Upper lobe of left lung (tissue), 6 donors: ENCODE measurements around the gene SWAP70. TPM values are rescaled to one million over a fixed set of nuclear protein-coding genes. Genes with fewer than 3 reads are reported as not detected.
A peak's percentile ranks its signal among the peaks of the same experiment; 100 is the strongest.

ENCODE experiments used
- ATAC-seq, 2 donors: fragments of 200-7000 bp; cut with Tn5 transposase; one replicate each; pipeline ENCODE4 v1.9.1; 2022; ENCODE audit warnings: mild to moderate bottlenecking in 2 of 2, moderate library complexity in 2 of 2; ENCODE audit not compliant: low FRiP score in 2 of 2
- DNase-seq, 2 donors: peaks; one replicate each; pipeline ENCODE4 v3.0.0-alpha.2; 2019 to 2020
- H3K27ac ChIP-seq, 4 donors: fragments of 200-600 bp; sonication (generic); one replicate each; pipeline ENCODE4 v1.5.1; 2016 to 2019
- H3K27me3 ChIP-seq, 4 donors: fragments of 200-600 bp; sonication (generic); one replicate each; pipeline ENCODE4 v1.5.1; 2017 to 2019
- H3K36me3 ChIP-seq, 4 donors: fragments of 200-600 bp; sonication (generic); one replicate each; pipeline ENCODE4 v1.5.1; 2016 to 2019
- H3K4me1 ChIP-seq, 4 donors: fragments of 200-600 bp; sonication (generic); one replicate each; pipeline ENCODE4 v1.5.1; 2018 to 2019
- H3K4me3 ChIP-seq, 4 donors: fragments of 200-600 bp; sonication (generic); one replicate each; pipeline ENCODE4 v1.5.1; 2017 to 2019; ENCODE audit warnings: mild to moderate bottlenecking in 2 of 4, moderate library complexity in 1 of 4
- H3K9me3 ChIP-seq, 4 donors: fragments of 200-600 bp; sonication (generic); one replicate each; pipeline ENCODE4 v1.5.1; 2018 to 2019
- EP300 ChIP-seq, 4 donors: sonication (generic); formaldehyde crosslinking; IDR thresholded peaks; one replicate each; pipeline ENCODE4 v1.5.1; 2017; ENCODE audit warnings: antibody characterized with exemption in 4 of 4, control low read depth in 2 of 4
- POLR2A ChIP-seq, 4 donors: fragments of 450-650 bp; IDR thresholded peaks; one replicate each; pipeline ENCODE4 v1.5.1; 2016 to 2017; ENCODE audit warnings: antibody characterized with exemption in 4 of 4, mild to moderate bottlenecking in 2 of 4
- POLR2AphosphoS5 ChIP-seq, 2 donors: sonication (generic); formaldehyde crosslinking; IDR thresholded peaks; one replicate each; pipeline ENCODE4 v1.5.1; 2017; ENCODE audit warnings: antibody characterized with exemption in 2 of 2
- WGBS, 2 donors: methylation state at CpG; one replicate each; pipeline ENCODE4 v1.1.5; 2017 to 2018; 5-methylcytosine and 5-hydroxymethylcytosine counted together
- total RNA-seq, 6 donors: library from RNA; depleted of rRNA in 4 of 6; stranded (reverse); fragments of >200 nt in 4 of 6; gene quantifications; one replicate each; pipeline versions ENCODE4 v1.1.0 to v1.2.1, GENCODE V29; 2016 to 2021
- TF ChIP-seq, protein P1 (sequence below), 6 experiments: fragments of 450-650 bp in 4 of 6; fragments of 200-600 bp in 2 of 6; sonication (generic) in 2 of 6; IDR thresholded peaks; one replicate each; pipeline ENCODE4 v1.5.1; 2016 to 2019; ENCODE audit warnings: antibody characterized with exemption in 6 of 6
- donor health status: DM: no; HTN: no; CAD: no; lungs with moderate emphysema.
- donor health status: DM: no; HTN: yes; CAD: no; lungs with severe emphysema.

Gene SWAP70
- total RNA-seq, 6 donors from 2014 or later, result 31.4 to 80.4 (median 50.2) TPM

DNA sequence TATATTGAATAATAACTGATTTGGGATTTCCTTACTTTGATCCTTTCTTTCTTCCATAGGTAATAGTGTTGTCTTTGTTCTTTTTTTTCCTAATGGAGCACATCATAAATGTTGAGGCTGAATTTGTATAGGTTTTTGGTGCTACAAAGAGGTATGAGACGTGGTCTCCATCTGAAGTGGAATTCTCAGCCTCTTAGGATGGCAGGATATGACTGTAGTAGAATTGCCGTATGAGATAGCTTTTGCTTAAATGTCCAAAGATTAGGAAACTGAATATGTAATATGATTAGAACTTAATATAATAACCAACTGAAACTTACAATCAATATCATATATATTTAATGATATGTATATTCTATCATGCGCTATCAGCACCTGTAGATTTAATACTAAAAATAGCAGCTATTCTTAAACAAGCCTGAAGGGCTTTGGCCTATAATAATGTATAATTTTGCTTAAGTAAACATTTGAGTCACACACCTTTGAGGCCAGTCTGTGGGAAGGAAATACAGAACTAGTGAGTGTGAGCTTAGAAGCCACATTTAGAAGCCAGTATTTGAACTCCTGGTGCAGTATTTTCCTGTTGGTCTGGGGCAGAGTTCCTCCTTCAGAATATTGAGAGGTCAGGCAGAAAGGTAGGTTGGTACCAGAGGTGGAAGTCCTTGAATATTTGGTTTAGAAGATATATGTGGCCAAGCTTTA lies 62.6 kb downstream of the SWAP70 start:
- WGBS, 2 donors, result 57 to 72% methylated on average over 3 of the region's 3 CpGs
- Histone ChIP-seq H3K27ac (peak overlapping the region in 1 of 4 donors; percentile 20), H3K9me3 (no peaks in the 10 kb centered on the region), H3K27me3 (no peaks in the 10 kb centered on the region), H3K4me1 (peaks cover 0 to 8% (median 0%) of the 10 kb centered on the region in 4 donors), H3K4me3 (no peak overlapping the region), H3K36me3 (peaks cover 0 to 31% (median 15%) of the 10 kb centered on the region in 4 donors)
- DNase-seq (no peak), ATAC-seq (no peak)
- no peak for TF ChIP-seq EP300 (IDR thresholded peaks at IDR 0.05)
- TF ChIP-seq POLR2AphosphoS5 (IDR thresholded peaks at IDR 0.05), result no peak
- no peak for TF ChIP-seq POLR2A (IDR thresholded peaks at IDR 0.05)
- TF ChIP-seq, protein P1, sequence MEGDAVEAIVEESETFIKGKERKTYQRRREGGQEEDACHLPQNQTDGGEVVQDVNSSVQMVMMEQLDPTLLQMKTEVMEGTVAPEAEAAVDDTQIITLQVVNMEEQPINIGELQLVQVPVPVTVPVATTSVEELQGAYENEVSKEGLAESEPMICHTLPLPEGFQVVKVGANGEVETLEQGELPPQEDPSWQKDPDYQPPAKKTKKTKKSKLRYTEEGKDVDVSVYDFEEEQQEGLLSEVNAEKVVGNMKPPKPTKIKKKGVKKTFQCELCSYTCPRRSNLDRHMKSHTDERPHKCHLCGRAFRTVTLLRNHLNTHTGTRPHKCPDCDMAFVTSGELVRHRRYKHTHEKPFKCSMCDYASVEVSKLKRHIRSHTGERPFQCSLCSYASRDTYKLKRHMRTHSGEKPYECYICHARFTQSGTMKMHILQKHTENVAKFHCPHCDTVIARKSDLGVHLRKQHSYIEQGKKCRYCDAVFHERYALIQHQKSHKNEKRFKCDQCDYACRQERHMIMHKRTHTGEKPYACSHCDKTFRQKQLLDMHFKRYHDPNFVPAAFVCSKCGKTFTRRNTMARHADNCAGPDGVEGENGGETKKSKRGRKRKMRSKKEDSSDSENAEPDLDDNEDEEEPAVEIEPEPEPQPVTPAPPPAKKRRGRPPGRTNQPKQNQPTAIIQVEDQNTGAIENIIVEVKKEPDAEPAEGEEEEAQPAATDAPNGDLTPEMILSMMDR (IDR thresholded peaks at IDR 0.05), result no peak

DNA sequence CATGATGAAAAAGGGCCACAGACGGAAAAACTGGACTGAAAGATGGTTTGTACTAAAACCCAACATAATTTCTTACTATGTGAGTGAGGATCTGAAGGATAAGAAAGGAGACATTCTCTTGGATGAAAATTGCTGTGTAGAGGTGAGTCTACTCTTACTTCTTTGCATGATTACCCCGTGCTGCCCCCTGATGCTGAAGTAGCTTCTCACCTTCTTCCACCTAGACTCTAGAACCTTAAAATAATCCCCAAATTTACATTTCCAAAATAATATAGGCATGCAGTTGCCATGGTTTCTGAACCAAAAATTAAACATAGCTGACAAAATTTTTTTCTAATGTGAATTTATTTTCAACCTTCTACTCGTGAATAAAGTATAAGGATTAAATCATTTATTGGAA lies 64.2 kb downstream of the SWAP70 start:
- no peak for ATAC-seq
- 92 to 98% methylated on average over 3 of the region's 3 CpGs for WGBS, 2 donors
- no peak overlapping the region for H3K4me3 ChIP-seq

GRCh38 chr11:9731256-9731655 lies 67.4 kb downstream of the SWAP70 start:
- TF ChIP-seq, protein P1 (IDR thresholded peaks at IDR 0.05), result no peak
- TF ChIP-seq POLR2A (IDR thresholded peaks at IDR 0.05), result no peak
- TF ChIP-seq POLR2AphosphoS5 (IDR thresholded peaks at IDR 0.05), result no peak
- TF ChIP-seq EP300 (IDR thresholded peaks at IDR 0.05), result no peak
- DNase-seq (no peak), ATAC-seq (no peak)
- Histone ChIP-seq H3K4me1 (peaks cover 0 to 8% (median 0%) of the 10 kb centered on the region in 4 donors), H3K27me3 (no peaks in the 10 kb centered on the region), H3K9me3 (no peaks in the 10 kb centered on the region), H3K4me3 (no peak overlapping the region), H3K27ac (no peak overlapping the region), H3K36me3 (peaks cover 0 to 72% (median 30%) of the 10 kb centered on the region in 4 donors)
- WGBS, 2 donors, result 82 to 92% methylated on average over 1 of the region's 1 CpG

More for the DNA sequence above, 64.2 kb downstream of the SWAP70 start:
- Histone ChIP-seq H3K36me3 (peaks cover 0 to 44% (median 24%) of the 10 kb centered on the region in 4 donors), H3K4me1 (peaks cover 0 to 8% (median 0%) of the 10 kb centered on the region in 4 donors), H3K27ac (no peak overlapping the region), H3K27me3 (no peaks in the 10 kb centered on the region), H3K9me3 (no peaks in the 10 kb centered on the region)
- no peak for DNase-seq
- TF ChIP-seq, protein P1 (IDR thresholded peaks at IDR 0.05), result no peak
- TF ChIP-seq POLR2A (IDR thresholded peaks at IDR 0.05) (no peak), POLR2AphosphoS5 (IDR thresholded peaks at IDR 0.05) (no peak), EP300 (IDR thresholded peaks at IDR 0.05) (no peak)

DNA sequence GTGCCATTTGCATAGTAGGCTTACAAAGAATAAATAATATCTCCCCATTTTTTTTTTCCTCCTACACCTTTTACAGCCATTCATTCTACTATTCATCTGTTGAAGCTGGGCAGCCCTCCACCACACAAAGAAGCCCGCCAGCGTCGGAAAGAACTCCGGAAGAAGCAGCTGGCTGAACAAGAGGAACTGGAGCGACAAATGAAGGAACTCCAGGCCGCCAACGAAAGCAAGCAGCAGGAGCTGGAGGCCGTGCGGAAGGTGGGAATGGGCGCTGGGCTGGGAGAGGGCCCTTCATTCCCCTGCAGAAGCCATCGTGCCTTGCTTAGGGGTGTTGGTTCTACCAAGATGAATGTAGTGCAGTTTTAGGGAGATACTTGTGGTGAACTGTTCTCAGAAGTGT lies 68.6 kb downstream of the SWAP70 start:
- TF ChIP-seq POLR2A (IDR thresholded peaks at IDR 0.05), result no peak
- no peak for TF ChIP-seq EP300 (IDR thresholded peaks at IDR 0.05)
- TF ChIP-seq, protein P1 (IDR thresholded peaks at IDR 0.05), result no peak
- no peak for TF ChIP-seq POLR2AphosphoS5 (IDR thresholded peaks at IDR 0.05)
- H3K9me3 ChIP-seq, result no peaks in the 10 kb centered on the region
- H3K36me3 ChIP-seq, result peaks cover 0 to 79% (median 30%) of the 10 kb centered on the region in 4 donors
- H3K4me1 ChIP-seq, result peaks cover 0 to 5% (median 0%) of the 10 kb centered on the region in 4 donors
- DNase-seq (peak in 1 of 2 donors; percentile 29), ATAC-seq (no peak)
- H3K27me3 ChIP-seq, result no peaks in the 10 kb centered on the region
- H3K27ac ChIP-seq, result no peak overlapping the region
- no peak overlapping the region for H3K4me3 ChIP-seq
- WGBS, 2 donors, result 82 to 96% methylated on average over 11 of the region's 11 CpGs
